ENCODE results near the gene FBN3.

GRCh38 chr19:8192221-8192820 lies 42.9 kb upstream of the FBN3 start:
- TF ChIP-seq, protein P1, sequence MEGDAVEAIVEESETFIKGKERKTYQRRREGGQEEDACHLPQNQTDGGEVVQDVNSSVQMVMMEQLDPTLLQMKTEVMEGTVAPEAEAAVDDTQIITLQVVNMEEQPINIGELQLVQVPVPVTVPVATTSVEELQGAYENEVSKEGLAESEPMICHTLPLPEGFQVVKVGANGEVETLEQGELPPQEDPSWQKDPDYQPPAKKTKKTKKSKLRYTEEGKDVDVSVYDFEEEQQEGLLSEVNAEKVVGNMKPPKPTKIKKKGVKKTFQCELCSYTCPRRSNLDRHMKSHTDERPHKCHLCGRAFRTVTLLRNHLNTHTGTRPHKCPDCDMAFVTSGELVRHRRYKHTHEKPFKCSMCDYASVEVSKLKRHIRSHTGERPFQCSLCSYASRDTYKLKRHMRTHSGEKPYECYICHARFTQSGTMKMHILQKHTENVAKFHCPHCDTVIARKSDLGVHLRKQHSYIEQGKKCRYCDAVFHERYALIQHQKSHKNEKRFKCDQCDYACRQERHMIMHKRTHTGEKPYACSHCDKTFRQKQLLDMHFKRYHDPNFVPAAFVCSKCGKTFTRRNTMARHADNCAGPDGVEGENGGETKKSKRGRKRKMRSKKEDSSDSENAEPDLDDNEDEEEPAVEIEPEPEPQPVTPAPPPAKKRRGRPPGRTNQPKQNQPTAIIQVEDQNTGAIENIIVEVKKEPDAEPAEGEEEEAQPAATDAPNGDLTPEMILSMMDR (IDR thresholded peaks at IDR 0.05), result no peak
- TF ChIP-seq POLR2A (IDR thresholded peaks at IDR 0.05), result no peak
